ENCODE results near the gene GRIN2A. TPM values are rescaled to one million over a fixed set of nuclear protein-coding genes. Genes with fewer than 3 reads are reported as not detected.

Gene GRIN2A
- total RNA-seq, 1 donor from 2014 or later, result 0.52 TPM

- Histone ChIP-seq H3K9me3 (ENCODE audit: control insufficient read depth in 3 of 3, low read length in 3 of 3) (no peaks in the 10 kb centered on the region), H3K27me3 (ENCODE audit: control insufficient read depth in 3 of 3, insufficient read depth in 3 of 3, low read length in 3 of 3) (no peaks in the 10 kb centered on the region), H3K36me3 (ENCODE audit: control insufficient read depth in 3 of 3, insufficient read depth in 3 of 3, low read length in 3 of 3) (no peaks in the 10 kb centered on the region), H3K9ac (ENCODE audit: low read depth in 1 of 3, low read length in 3 of 3) (no peak overlapping the region), H3K27ac (ENCODE audit: low read depth, low read length) (no peak overlapping the region), H3K4me1 (ENCODE audit: control insufficient read depth in 3 of 3, insufficient read depth in 3 of 3, low read length in 3 of 3) (no peaks in the 10 kb centered on the region), H3K4me3 (ENCODE audit: low read length in 3 of 3) (no peak overlapping the region)
Measured at GRCh38 chr16:9741776-9742175, 440.5 kb downstream of the GRIN2A start.

DNA sequence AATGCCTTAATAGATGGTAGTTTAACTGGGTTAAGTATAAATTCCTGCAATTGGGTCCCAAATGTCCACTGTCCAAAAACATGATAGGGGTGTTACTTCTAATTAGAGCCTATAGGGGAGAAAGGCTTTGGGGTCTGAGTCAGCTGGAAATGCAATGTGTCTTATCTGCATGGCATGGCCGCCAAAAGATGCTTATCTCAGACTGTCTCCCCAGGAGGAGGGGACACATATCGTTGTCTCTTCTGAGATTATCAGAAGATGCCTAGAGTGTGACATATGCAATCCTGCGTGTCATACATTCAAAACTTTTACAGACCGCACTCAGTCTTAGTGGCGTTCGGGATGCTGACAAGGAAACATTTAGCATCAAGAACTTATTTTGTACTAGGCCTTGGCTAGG lies 442.9 kb downstream of the GRIN2A start:
- no peak overlapping the region for H3K27ac ChIP-seq (ENCODE audit: low read depth, low read length)
- H3K4me1 ChIP-seq (ENCODE audit: control insufficient read depth in 3 of 3, insufficient read depth in 3 of 3, low read length in 3 of 3), result no peaks in the 10 kb centered on the region
- no peak overlapping the region for H3K4me3 ChIP-seq (ENCODE audit: low read length in 3 of 3)
- no peaks in the 10 kb centered on the region for H3K9me3 ChIP-seq (ENCODE audit: control insufficient read depth in 3 of 3, low read length in 3 of 3)
- H3K36me3 ChIP-seq (ENCODE audit: control insufficient read depth in 3 of 3, insufficient read depth in 3 of 3, low read length in 3 of 3), result no peaks in the 10 kb centered on the region
- no peak overlapping the region for H3K9ac ChIP-seq (ENCODE audit: low read depth in 1 of 3, low read length in 3 of 3)
- H3K27me3 ChIP-seq (ENCODE audit: control insufficient read depth in 3 of 3, insufficient read depth in 3 of 3, low read length in 3 of 3), result no peaks in the 10 kb centered on the region

DNA sequence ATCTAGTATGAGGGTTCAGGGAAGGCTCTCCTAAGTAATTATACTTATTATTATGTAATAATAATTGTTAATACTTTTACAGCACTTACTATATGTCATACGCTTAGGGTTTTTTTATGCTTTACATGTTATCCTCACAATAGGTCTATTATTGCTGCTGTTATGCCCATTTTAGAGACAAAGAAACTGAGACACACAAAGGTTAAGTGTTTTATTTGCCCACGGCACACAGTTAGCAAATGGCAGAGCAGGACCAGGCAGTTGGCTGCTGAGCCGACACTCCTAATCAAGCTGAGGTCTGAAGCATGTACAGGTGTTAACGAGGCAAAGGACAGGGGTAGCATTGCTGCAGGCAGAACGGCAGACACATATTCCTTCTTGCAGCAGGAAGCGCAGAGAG lies 443.5 kb downstream of the GRIN2A start:
- H3K4me1 ChIP-seq (ENCODE audit: control insufficient read depth in 3 of 3, insufficient read depth in 3 of 3, low read length in 3 of 3), result no peaks in the 10 kb centered on the region

GRCh38 chr16:9736547-9736946 lies 445.7 kb downstream of the GRIN2A start:
- no peak overlapping the region for H3K27ac ChIP-seq (ENCODE audit: low read depth, low read length)
- H3K9me3 ChIP-seq (ENCODE audit: control insufficient read depth in 3 of 3, low read length in 3 of 3), result no peaks in the 10 kb centered on the region
- H3K4me1 ChIP-seq (ENCODE audit: control insufficient read depth in 3 of 3, insufficient read depth in 3 of 3, low read length in 3 of 3), result no peaks in the 10 kb centered on the region
- H3K36me3 ChIP-seq (ENCODE audit: control insufficient read depth in 3 of 3, insufficient read depth in 3 of 3, low read length in 3 of 3), result no peaks in the 10 kb centered on the region
- H3K27me3 ChIP-seq (ENCODE audit: control insufficient read depth in 3 of 3, insufficient read depth in 3 of 3, low read length in 3 of 3), result peaks cover 0 to 3% (median 0%) of the 10 kb centered on the region in 3 donors
- H3K9ac ChIP-seq (ENCODE audit: low read depth in 1 of 3, low read length in 3 of 3), result no peak overlapping the region
- no peak overlapping the region for H3K4me3 ChIP-seq (ENCODE audit: low read length in 3 of 3)

More for the DNA sequence above, 443.5 kb downstream of the GRIN2A start:
- Histone ChIP-seq H3K4me3 (ENCODE audit: low read length in 3 of 3) (no peak overlapping the region), H3K9me3 (ENCODE audit: control insufficient read depth in 3 of 3, low read length in 3 of 3) (no peaks in the 10 kb centered on the region), H3K9ac (ENCODE audit: low read depth in 1 of 3, low read length in 3 of 3) (no peak overlapping the region), H3K27me3 (ENCODE audit: control insufficient read depth in 3 of 3, insufficient read depth in 3 of 3, low read length in 3 of 3) (no peaks in the 10 kb centered on the region), H3K36me3 (ENCODE audit: control insufficient read depth in 3 of 3, insufficient read depth in 3 of 3, low read length in 3 of 3) (no peaks in the 10 kb centered on the region), H3K27ac (ENCODE audit: low read depth, low read length) (no peak overlapping the region)

DNA sequence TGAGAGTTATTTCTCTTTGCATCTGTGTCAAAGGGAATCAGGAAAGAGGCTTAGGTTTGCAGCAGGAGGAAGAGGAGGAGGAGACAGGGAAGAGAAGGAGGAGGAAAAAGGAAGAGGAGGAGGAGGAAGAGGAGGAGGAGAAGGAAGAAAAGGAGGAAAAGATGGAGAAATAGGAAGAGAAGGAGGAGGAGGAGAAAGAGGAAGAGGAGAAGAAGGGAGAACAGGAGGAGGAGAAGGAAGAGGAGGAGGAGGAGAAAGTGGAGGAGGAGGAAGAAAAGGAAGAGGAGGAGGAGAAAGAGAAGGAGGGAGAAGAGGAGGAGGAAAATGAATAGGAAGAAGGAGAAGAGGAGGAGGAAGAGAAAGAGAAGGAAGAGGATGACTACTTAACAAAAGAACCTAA lies 459.1 kb downstream of the GRIN2A start:
- no peaks in the 10 kb centered on the region for H3K4me1 ChIP-seq (ENCODE audit: control insufficient read depth in 3 of 3, insufficient read depth in 3 of 3, low read length in 3 of 3)
- H3K27ac ChIP-seq (ENCODE audit: low read depth, low read length), result no peak overlapping the region
- H3K27me3 ChIP-seq (ENCODE audit: control insufficient read depth in 3 of 3, insufficient read depth in 3 of 3, low read length in 3 of 3), result no peaks in the 10 kb centered on the region
- no peaks in the 10 kb centered on the region for H3K36me3 ChIP-seq (ENCODE audit: control insufficient read depth in 3 of 3, insufficient read depth in 3 of 3, low read length in 3 of 3)
- H3K9me3 ChIP-seq (ENCODE audit: control insufficient read depth in 3 of 3, low read length in 3 of 3), result no peaks in the 10 kb centered on the region
- H3K4me3 ChIP-seq (ENCODE audit: low read length in 3 of 3), result no peak overlapping the region
- H3K9ac ChIP-seq (ENCODE audit: low read depth in 1 of 3, low read length in 3 of 3), result no peak overlapping the region

DNA sequence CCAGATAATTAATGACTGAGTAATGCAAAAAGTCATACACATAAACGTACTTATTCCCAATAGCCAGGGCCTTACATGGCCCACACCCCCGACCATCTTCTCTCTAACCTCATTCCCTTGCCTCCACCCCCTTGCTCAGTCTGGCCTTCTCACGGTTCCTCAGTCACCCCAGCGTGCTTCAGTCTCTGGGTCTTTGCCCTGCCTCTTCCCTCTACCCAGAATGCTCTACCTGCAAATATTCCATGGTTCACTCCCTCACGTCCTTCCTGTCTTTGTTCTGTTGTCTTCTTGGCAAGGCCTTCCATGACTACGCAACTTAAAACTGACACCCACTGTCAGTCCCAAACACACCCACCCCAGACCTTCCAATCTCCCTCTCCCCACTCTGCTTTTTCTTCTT lies 468.3 kb downstream of the GRIN2A start:
- H3K27ac ChIP-seq (ENCODE audit: low read depth, low read length), result no peak overlapping the region
- H3K4me3 ChIP-seq (ENCODE audit: low read length in 3 of 3), result no peak overlapping the region
- H3K36me3 ChIP-seq (ENCODE audit: control insufficient read depth in 3 of 3, insufficient read depth in 3 of 3, low read length in 3 of 3), result no peaks in the 10 kb centered on the region
- H3K9ac ChIP-seq (ENCODE audit: low read depth in 1 of 3, low read length in 3 of 3), result no peak overlapping the region
- no peaks in the 10 kb centered on the region for H3K27me3 ChIP-seq (ENCODE audit: control insufficient read depth in 3 of 3, insufficient read depth in 3 of 3, low read length in 3 of 3)
- no peaks in the 10 kb centered on the region for H3K9me3 ChIP-seq (ENCODE audit: control insufficient read depth in 3 of 3, low read length in 3 of 3)
- H3K4me1 ChIP-seq (ENCODE audit: control insufficient read depth in 3 of 3, insufficient read depth in 3 of 3, low read length in 3 of 3), result no peaks in the 10 kb centered on the region

- Histone ChIP-seq H3K36me3 (ENCODE audit: control insufficient read depth in 3 of 3, insufficient read depth in 3 of 3, low read length in 3 of 3) (no peaks in the 10 kb centered on the region), H3K9me3 (ENCODE audit: control insufficient read depth in 3 of 3, low read length in 3 of 3) (no peaks in the 10 kb centered on the region), H3K27me3 (ENCODE audit: control insufficient read depth in 3 of 3, insufficient read depth in 3 of 3, low read length in 3 of 3) (no peaks in the 10 kb centered on the region), H3K4me3 (ENCODE audit: low read length in 3 of 3) (no peak overlapping the region), H3K4me1 (ENCODE audit: control insufficient read depth in 3 of 3, insufficient read depth in 3 of 3, low read length in 3 of 3) (no peaks in the 10 kb centered on the region), H3K9ac (ENCODE audit: low read depth in 1 of 3, low read length in 3 of 3) (no peak overlapping the region), H3K27ac (ENCODE audit: low read depth, low read length) (no peak overlapping the region)
Measured at GRCh38 chr16:9713156-9713555, 469.1 kb downstream of the GRIN2A start.

GRCh38 chr16:9708972-9709620 lies 473.1 kb downstream of the GRIN2A start:
- no peak overlapping the region for H3K4me3 ChIP-seq (ENCODE audit: low read length in 3 of 3)
- H3K9me3 ChIP-seq (ENCODE audit: control insufficient read depth in 3 of 3, low read length in 3 of 3), result no peaks in the 10 kb centered on the region
- H3K9ac ChIP-seq (ENCODE audit: low read depth in 1 of 3, low read length in 3 of 3), result no peak overlapping the region
- H3K27ac ChIP-seq (ENCODE audit: low read depth, low read length), result no peak overlapping the region
- no peaks in the 10 kb centered on the region for H3K4me1 ChIP-seq (ENCODE audit: control insufficient read depth in 3 of 3, insufficient read depth in 3 of 3, low read length in 3 of 3)
- peaks cover 0 to 2% (median 0%) of the 10 kb centered on the region in 3 donors for H3K27me3 ChIP-seq (ENCODE audit: control insufficient read depth in 3 of 3, insufficient read depth in 3 of 3, low read length in 3 of 3)
- no peaks in the 10 kb centered on the region for H3K36me3 ChIP-seq (ENCODE audit: control insufficient read depth in 3 of 3, insufficient read depth in 3 of 3, low read length in 3 of 3)

DNA sequence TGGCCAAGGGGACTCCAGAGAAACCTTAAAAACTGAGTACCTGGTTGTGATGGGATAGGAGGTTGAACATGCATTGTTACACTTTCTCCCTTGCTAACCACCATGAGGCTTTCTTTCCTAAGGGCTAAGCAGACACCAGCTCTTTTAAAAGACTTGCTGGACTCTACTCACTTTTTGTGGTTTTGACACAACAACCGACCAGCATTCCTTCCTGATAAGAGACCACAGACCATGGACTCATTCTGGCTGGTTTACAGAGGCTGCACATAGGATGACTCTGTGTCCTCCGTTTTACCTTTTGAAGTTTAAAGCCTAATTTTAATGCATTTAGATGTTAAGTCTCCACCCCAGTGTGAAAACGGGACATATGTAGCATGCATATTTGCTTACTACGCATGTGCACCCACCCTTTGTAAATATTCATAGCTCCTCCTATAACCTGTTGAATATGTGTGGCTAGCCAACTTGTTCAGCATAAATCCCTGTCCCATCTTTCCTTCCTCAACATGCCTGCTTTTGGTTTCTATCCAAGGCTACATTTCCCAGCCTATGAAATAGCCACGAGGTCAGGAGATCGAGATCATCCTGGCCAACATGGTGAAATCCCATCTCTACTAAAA lies 475.9 kb downstream of the GRIN2A start:
- Histone ChIP-seq H3K27ac (ENCODE audit: low read depth, low read length) (no peak overlapping the region), H3K27me3 (ENCODE audit: control insufficient read depth in 3 of 3, insufficient read depth in 3 of 3, low read length in 3 of 3) (peaks cover 0 to 2% (median 0%) of the 10 kb centered on the region in 3 donors), H3K9ac (ENCODE audit: low read depth in 1 of 3, low read length in 3 of 3) (no peak overlapping the region), H3K4me1 (ENCODE audit: control insufficient read depth in 3 of 3, insufficient read depth in 3 of 3, low read length in 3 of 3) (no peaks in the 10 kb centered on the region), H3K4me3 (ENCODE audit: low read length in 3 of 3) (no peak overlapping the region), H3K9me3 (ENCODE audit: control insufficient read depth in 3 of 3, low read length in 3 of 3) (no peaks in the 10 kb centered on the region), H3K36me3 (ENCODE audit: control insufficient read depth in 3 of 3, insufficient read depth in 3 of 3, low read length in 3 of 3) (no peaks in the 10 kb centered on the region)

DNA sequence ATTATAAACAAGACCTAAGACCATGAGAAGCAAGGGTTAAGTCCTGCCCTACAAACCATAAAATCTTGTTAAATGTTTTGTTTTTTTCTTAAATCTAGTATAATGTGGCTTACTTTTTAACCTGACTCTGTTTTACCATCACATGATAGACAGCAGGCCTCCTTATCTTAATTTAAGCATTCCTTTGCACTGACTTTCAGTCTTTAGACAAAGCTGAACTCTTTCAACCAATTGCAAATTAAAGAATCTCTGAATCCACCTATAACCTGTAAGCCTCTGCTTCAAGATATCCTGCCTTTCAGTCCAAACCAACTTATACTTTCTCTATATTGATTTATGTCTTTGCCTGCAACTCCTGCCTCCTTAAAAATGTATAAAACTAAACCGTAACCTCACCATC lies 478.5 kb downstream of the GRIN2A start:
- Histone ChIP-seq H3K27me3 (ENCODE audit: control insufficient read depth in 3 of 3, insufficient read depth in 3 of 3, low read length in 3 of 3) (peaks cover 0 to 2% (median 0%) of the 10 kb centered on the region in 3 donors), H3K27ac (ENCODE audit: low read depth, low read length) (no peak overlapping the region), H3K9ac (ENCODE audit: low read depth in 1 of 3, low read length in 3 of 3) (no peak overlapping the region), H3K4me3 (ENCODE audit: low read length in 3 of 3) (no peak overlapping the region), H3K9me3 (ENCODE audit: control insufficient read depth in 3 of 3, low read length in 3 of 3) (no peaks in the 10 kb centered on the region), H3K4me1 (ENCODE audit: control insufficient read depth in 3 of 3, insufficient read depth in 3 of 3, low read length in 3 of 3) (no peaks in the 10 kb centered on the region), H3K36me3 (ENCODE audit: control insufficient read depth in 3 of 3, insufficient read depth in 3 of 3, low read length in 3 of 3) (no peaks in the 10 kb centered on the region)

Measured in skeletal muscle tissue (tissue), 4 donors.